ENCODE results near the gene AIG1. TPM values are rescaled to one million over a fixed set of nuclear protein-coding genes. Genes with fewer than 3 reads are reported as not detected.

AIG1 gene
- polyA plus RNA-seq, 1 of the 3 experiments (the other 2 are of a cell fraction): 36.8 TPM

DNA sequence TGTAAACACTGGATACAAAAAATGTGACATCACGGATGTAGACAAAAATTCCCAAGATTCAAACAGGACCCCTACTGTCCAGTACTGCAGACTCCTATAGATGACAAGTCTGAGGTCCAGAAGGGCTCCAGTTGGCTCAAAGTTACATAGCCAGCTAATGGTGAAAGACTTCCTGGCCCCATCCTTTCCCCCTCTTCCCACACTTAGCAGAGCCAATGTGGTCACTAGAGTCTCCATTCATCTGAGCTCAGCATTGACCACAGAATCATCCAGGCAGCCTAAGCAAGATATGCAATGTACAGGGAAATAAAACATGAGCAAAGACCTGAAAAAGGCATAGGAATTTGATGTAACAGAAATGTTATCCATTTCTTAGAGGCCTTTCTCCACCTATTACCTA is 209.3 kb downstream of the AIG1 start:
- ChIA-PET POLR2A (no interaction called here), CTCF (interaction anchor here (1.0 to 1.4 kb wide), 3 partner anchors 17 to 578 kb away, joined by 3 read pairs; no protein-coding TSS in a partner anchor)
- peak overlapping the region in 1 of 2 experiments; percentile 51; a peak in 3 of 4 replicates for H3K27ac ChIP-seq (ENCODE audit: low read depth in 2 of 2, low read length in 1 of 2)
- H3F3A ChIP-seq (replicated peaks; ENCODE audit: insufficient read depth): peaks cover 15% of the 10 kb centered on the region
- no peaks in the 10 kb centered on the region for H3K9me2 ChIP-seq
- H3K27me3 ChIP-seq (ENCODE audit: insufficient read depth): no peaks in the 10 kb centered on the region
- no peaks in the 10 kb centered on the region for H3K9me3 ChIP-seq
- WGBS (ENCODE audit: low lambda C conversion rate): 93% methylated on average over 1 of the region's 1 CpG
- no peak overlapping the region for H3K4me3 ChIP-seq (ENCODE audit: low read depth in 2 of 2, low read length in 1 of 2)
- H3K79me2 ChIP-seq (ENCODE audit: insufficient read depth): no peaks in the 10 kb centered on the region
- TF ChIP-seq EP300 (IDR thresholded peaks at IDR 0.05; ENCODE audit: borderline replicate concordance in 1 of 2, low read depth in 1 of 2, low read length in 1 of 2): peak in 1 of 2 experiments; percentile 24; a peak in 1 of 4 replicates
- peak; percentile 16; the same call in 1 of the 2 replicates for TF ChIP-seq PBX3 (IDR thresholded peaks at IDR 0.05)
- TF ChIP-seq RXRA (IDR thresholded peaks at IDR 0.05; ENCODE audit: borderline replicate concordance, low read depth): no peak
- TF ChIP-seq TCF12 (IDR thresholded peaks at IDR 0.05): peak; percentile 32; the same call in 1 of the 2 replicates
- 0 out of 2 replicates have a peak, but pooled peaks have one; percentile 7 for TF ChIP-seq NFIC (IDR thresholded peaks at IDR 0.05; ENCODE audit: borderline replicate concordance)
- DNase-seq: no peak
- no peak overlapping the region for H3K4me2 ChIP-seq
- H2AFZ ChIP-seq (ENCODE audit: low read depth): no peak overlapping the region
- no peaks in the 10 kb centered on the region for H3K36me3 ChIP-seq (replicated peaks in 1 of 2; ENCODE audit: control insufficient read depth in 1 of 2, insufficient read depth in 2 of 2, low read length in 1 of 2)
- no peaks in the 10 kb centered on the region for H4K20me1 ChIP-seq (ENCODE audit: insufficient read depth)
- peaks cover 3 to 15% of the 10 kb centered on the region in 2 experiments; a peak in 2 of 4 replicates for H3K4me1 ChIP-seq (ENCODE audit: control insufficient read depth in 1 of 2, insufficient read depth in 2 of 2, low read depth in 1 of 2, low read length in 1 of 2)
- H3K9ac ChIP-seq: no peak overlapping the region

DNA sequence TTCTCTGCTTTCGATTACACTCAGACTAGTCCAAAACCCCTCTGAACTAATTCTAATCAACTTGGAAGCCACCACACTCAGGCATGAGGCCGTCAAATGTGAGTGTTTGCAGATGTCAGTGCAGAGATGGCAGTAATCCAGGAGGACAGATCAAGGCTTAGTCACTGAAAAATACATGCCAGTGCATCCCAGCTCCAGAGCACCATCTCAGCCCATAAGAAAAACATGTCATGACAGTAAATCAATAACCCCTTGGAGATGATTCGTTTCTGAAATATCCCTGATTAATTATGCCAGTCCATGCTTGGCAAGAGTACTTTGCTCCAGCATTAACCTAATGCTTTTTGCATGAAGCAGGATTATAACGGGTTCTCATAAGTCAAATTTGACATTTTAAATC is 210.3 kb downstream of the AIG1 start:
- Histone ChIP-seq H3K9me3 (no peaks in the 10 kb centered on the region), H3K27me3 (ENCODE audit: insufficient read depth) (no peaks in the 10 kb centered on the region), H3K9me2 (no peaks in the 10 kb centered on the region), H3K36me3 (replicated peaks in 1 of 2; ENCODE audit: control insufficient read depth in 1 of 2, insufficient read depth in 2 of 2, low read length in 1 of 2) (no peaks in the 10 kb centered on the region), H3K79me2 (ENCODE audit: insufficient read depth) (no peaks in the 10 kb centered on the region), H3K27ac (ENCODE audit: low read depth in 2 of 2, low read length in 1 of 2) (peak overlapping the region; percentile 47 to 72; a peak in 3 of 4 replicates), H3K4me2 (peak overlapping the region; percentile 28; the same call in 1 of the 2 replicates), H3K9ac (no peak overlapping the region), H2AFZ (ENCODE audit: low read depth) (no peak overlapping the region), H3K4me3 (ENCODE audit: low read depth in 2 of 2, low read length in 1 of 2) (no peak overlapping the region), H3K4me1 (ENCODE audit: control insufficient read depth in 1 of 2, insufficient read depth in 2 of 2, low read depth in 1 of 2, low read length in 1 of 2) (peaks cover 3 to 15% of the 10 kb centered on the region in 2 experiments; a peak in 2 of 4 replicates), H3F3A (replicated peaks; ENCODE audit: insufficient read depth) (peaks cover 15% of the 10 kb centered on the region), H4K20me1 (ENCODE audit: insufficient read depth) (no peaks in the 10 kb centered on the region)
- ChIA-PET POLR2A (interaction anchor here (0.5 kb wide), 1 partner anchor 705 kb away, joined by 4 read pairs; no protein-coding TSS in a partner anchor), CTCF (interaction anchor here (1.2 to 1.4 kb wide), 2 partner anchors 578 to 579 kb away, joined by 3 to 5 read pairs; no protein-coding TSS in a partner anchor)
- DNase-seq: peak; percentile 67
- 7% methylated on average over 4 of the region's 4 CpGs for WGBS (ENCODE audit: low lambda C conversion rate)
- TF ChIP-seq ZBTB33 (IDR thresholded peaks at IDR 0.05; ENCODE audit: borderline replicate concordance, low read depth): peak; percentile 71
- peak; percentile 94 for TF ChIP-seq TEAD4 (IDR thresholded peaks at IDR 0.05; ENCODE audit: borderline replicate concordance, insufficient read depth)
- no peak for TF ChIP-seq SMC3 (IDR thresholded peaks at IDR 0.05; ENCODE audit: low read depth, low read length)
- TF ChIP-seq POLR2AphosphoS5 (IDR thresholded peaks at IDR 0.05; ENCODE audit: low read depth, low read length): peak; percentile 90
- TF ChIP-seq CHD2 (IDR thresholded peaks at IDR 0.05; ENCODE audit: low read length, partially characterized antibody): peak; percentile 74
- peak; percentile 91 to 93 for TF ChIP-seq EP300 (IDR thresholded peaks at IDR 0.05; ENCODE audit: borderline replicate concordance in 1 of 2, low read depth in 1 of 2, low read length in 1 of 2)
- TF ChIP-seq, protein P1, sequence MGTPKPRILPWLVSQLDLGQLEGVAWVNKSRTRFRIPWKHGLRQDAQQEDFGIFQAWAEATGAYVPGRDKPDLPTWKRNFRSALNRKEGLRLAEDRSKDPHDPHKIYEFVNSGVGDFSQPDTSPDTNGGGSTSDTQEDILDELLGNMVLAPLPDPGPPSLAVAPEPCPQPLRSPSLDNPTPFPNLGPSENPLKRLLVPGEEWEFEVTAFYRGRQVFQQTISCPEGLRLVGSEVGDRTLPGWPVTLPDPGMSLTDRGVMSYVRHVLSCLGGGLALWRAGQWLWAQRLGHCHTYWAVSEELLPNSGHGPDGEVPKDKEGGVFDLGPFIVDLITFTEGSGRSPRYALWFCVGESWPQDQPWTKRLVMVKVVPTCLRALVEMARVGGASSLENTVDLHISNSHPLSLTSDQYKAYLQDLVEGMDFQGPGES (IDR thresholded peaks at IDR 0.05; ENCODE audit: low read depth, low read length): no peak
- TF ChIP-seq TCF12 (IDR thresholded peaks at IDR 0.05): peak; percentile 99
- TF ChIP-seq EZH2phosphoT487 (IDR thresholded peaks at IDR 0.05; ENCODE audit: borderline replicate concordance, low read depth): no peak
- peak; percentile 61; the same call in 1 of the 2 replicates for TF ChIP-seq RXRA (IDR thresholded peaks at IDR 0.05; ENCODE audit: borderline replicate concordance, low read depth)
- no peak for TF ChIP-seq FOXJ3 (CRISPR knock-in tag; IDR thresholded peaks at IDR 0.05)
- no peak for TF ChIP-seq CTCF (IDR thresholded peaks at IDR 0.05)
- TF ChIP-seq, protein P2, sequence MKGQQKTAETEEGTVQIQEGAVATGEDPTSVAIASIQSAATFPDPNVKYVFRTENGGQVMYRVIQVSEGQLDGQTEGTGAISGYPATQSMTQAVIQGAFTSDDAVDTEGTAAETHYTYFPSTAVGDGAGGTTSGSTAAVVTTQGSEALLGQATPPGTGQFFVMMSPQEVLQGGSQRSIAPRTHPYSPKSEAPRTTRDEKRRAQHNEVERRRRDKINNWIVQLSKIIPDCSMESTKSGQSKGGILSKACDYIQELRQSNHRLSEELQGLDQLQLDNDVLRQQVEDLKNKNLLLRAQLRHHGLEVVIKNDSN (IDR thresholded peaks at IDR 0.05; ENCODE audit: borderline replicate concordance, low read depth): 0 out of 2 replicates have a peak, but pooled peaks have one; percentile 13
- no peak for TF ChIP-seq NRF1 (IDR thresholded peaks at IDR 0.05; ENCODE audit: low read depth, low read length)
- peak; percentile 59; the same call in 1 of the 2 replicates for TF ChIP-seq FOXM1 (IDR thresholded peaks at IDR 0.05; ENCODE audit: low read depth)
- TF ChIP-seq YY1 (IDR thresholded peaks at IDR 0.05; ENCODE audit: low read depth): no peak
- TF ChIP-seq MEF2A (IDR thresholded peaks at IDR 0.05; ENCODE audit: borderline replicate concordance, low read depth): peak; percentile 61; the same call in 1 of the 2 replicates
